KBM-7 (cell line): ENCODE data around the gene CCNK.

Experiments used
- DNase-seq: peaks from one replicate; pipeline ENCODE4 v3.0.0-alpha.2; 2015
- in situ Hi-C: fragments of 300-500 bp; cut with MboI; formaldehyde crosslinking; loops from 2 replicates; pipeline ENCODE4 v1.14.3; 2020; ENCODE audit warnings: low sequenced_read_pairs, low pct_unique_long_range_greater_than_20kb, mixed read lengths

Gene CCNK

GRCh38 chr14:99480917-99481744 lies at the start of gene CCNK:
Gene CCNK (plus strand): TSS chr14:99481409. CDS start chr14:99492678, 11,269 bp downstream.
- peak; percentile 100 for DNase-seq

GRCh38 chr14:99431986-99432385 lies 49.2 kb upstream of the CCNK start:
- in situ Hi-C loops = no loop called here
- no peak for DNase-seq

More at GRCh38 chr14:99480917-99481744, at the start of gene CCNK:
- in situ Hi-C loops = no loop called here

- no peak for DNase-seq
- in situ Hi-C loops = no loop called here
Measured at GRCh38 chr14:99432485-99432884, 48.7 kb upstream of the CCNK start.

- DNase-seq = no peak
- in situ Hi-C loops = no loop called here
Measured at GRCh38 chr14:99435327-99435726, 45.9 kb upstream of the CCNK start.

GRCh38 chr14:99436247-99437180 lies 44.7 kb upstream of the CCNK start:
- no peak for DNase-seq

GRCh38 chr14:99437706-99438105 lies 43.5 kb upstream of the CCNK start:
- in situ Hi-C loops = no loop called here
- no peak for DNase-seq

More at GRCh38 chr14:99436247-99437180, 44.7 kb upstream of the CCNK start:
- in situ Hi-C loops = no loop called here

GRCh38 chr14:99440278-99440677 lies 40.9 kb upstream of the CCNK start:
- no peak for DNase-seq
- in situ Hi-C loops = no loop called here

- no peak for DNase-seq
- in situ Hi-C loops = no loop called here
Measured at GRCh38 chr14:99441157-99441870, 39.9 kb upstream of the CCNK start.

- in situ Hi-C loops = no loop called here
Measured at GRCh38 chr14:99441918-99442317, 39.3 kb upstream of the CCNK start.

GRCh38 chr14:99445931-99446330 lies 35.3 kb upstream of the CCNK start:
- in situ Hi-C loops = no loop called here
- DNase-seq = no peak

More at GRCh38 chr14:99441918-99442317, 39.3 kb upstream of the CCNK start:
- DNase-seq = no peak

- DNase-seq = no peak
- in situ Hi-C loops = no loop called here
Measured at GRCh38 chr14:99447739-99448138, 33.5 kb upstream of the CCNK start.

- in situ Hi-C loops = no loop called here
- DNase-seq = no peak
Measured at GRCh38 chr14:99450266-99450665, 30.9 kb upstream of the CCNK start.

GRCh38 chr14:99451234-99451633 lies 30.0 kb upstream of the CCNK start:
- in situ Hi-C loops = no loop called here
- no peak for DNase-seq

GRCh38 chr14:99452968-99453367 lies 28.2 kb upstream of the CCNK start:
- DNase-seq = no peak
- in situ Hi-C loops = no loop called here

- in situ Hi-C loops = no loop called here
- no peak for DNase-seq
Measured at GRCh38 chr14:99454246-99454645, 27.0 kb upstream of the CCNK start.

GRCh38 chr14:99459481-99460100 lies 21.6 kb upstream of the CCNK start:
- in situ Hi-C loops = no loop called here
- no peak for DNase-seq

GRCh38 chr14:99460793-99461192 lies 20.4 kb upstream of the CCNK start:
- no peak for DNase-seq
- in situ Hi-C loops = no loop called here

- in situ Hi-C loops = no loop called here
- DNase-seq = no peak
Measured at GRCh38 chr14:99461411-99462085, 19.7 kb upstream of the CCNK start.
